Gastrocnemius medialis (tissue), 4 donors: ENCODE results near the gene NAA16. TPM values are rescaled to one million over a fixed set of nuclear protein-coding genes. Genes with fewer than 3 reads are reported as not detected.

Experiments used
- ATAC-seq, 2 donors: fragments of 150-250 bp; one replicate each; pipeline ENCODE4 v1.9.1; 2016
- DNase-seq, 2 donors: peaks; one replicate each; pipeline ENCODE4 v3.0.0-alpha.2; 2019
- H3K27ac ChIP-seq, 4 donors: fragments of 200-600 bp; sonication (generic); 1 replicate in 1 of 4; 2 replicates in 3 of 4; pipeline ENCODE4 v1.5.1; 2016 to 2018; ENCODE audit warnings: mild to moderate bottlenecking in 2 of 4, moderate library complexity in 1 of 4
- H3K27me3 ChIP-seq, 3 donors: fragments of 200-600 bp; sonication (generic) in 2 of 3; 1 replicate in 1 of 3; 2 replicates in 2 of 3; pipeline versions ENCODE4 v1.5.1 to v1.6.0; 2016 to 2019; ENCODE audit warnings: mild to moderate bottlenecking in 1 of 3, moderate library complexity in 1 of 3
- H3K36me3 ChIP-seq, 2 donors: fragments of 200-600 bp; sonication (generic) in 1 of 2; one replicate each; pipeline ENCODE4 v1.5.1; 2017 to 2018
- H3K4me1 ChIP-seq, 2 donors: fragments of 200-600 bp; sonication (generic) in 1 of 2; one replicate each; pipeline ENCODE4 v1.5.1; 2016 to 2017; ENCODE audit warnings: mild to moderate bottlenecking in 2 of 2
- H3K4me3 ChIP-seq, 4 donors: fragments of 200-600 bp; sonication (generic) in 3 of 4; 1 replicate in 1 of 4; 2 replicates in 3 of 4; pipeline ENCODE4 v1.5.1; 2016 to 2019; ENCODE audit warnings: mild to moderate bottlenecking in 2 of 4
- H3K9me3 ChIP-seq, 3 donors: fragments of 200-600 bp; sonication (generic) in 2 of 3; 1 replicate in 1 of 3; 2 replicates in 2 of 3; pipeline ENCODE4 v1.5.1; 2016 to 2019
- POLR2A ChIP-seq, 2 donors: fragments of 450-650 bp; IDR thresholded peaks; one replicate each; pipeline ENCODE4 v1.6.1; 2017; ENCODE audit warnings: antibody characterized with exemption in 2 of 2, mild to moderate bottlenecking in 2 of 2, moderate library complexity in 2 of 2
- in situ Hi-C, 4 donors: fragments of 200-750 bp; cut with MboI; loops; one replicate each; pipeline versions ENCODE4 v1.15.0 to v1.8.0; 2017; ENCODE audit warnings: low sequenced_read_pairs in 4 of 4
- intact Hi-C: fragments of 100-400 bp; cut with DNase I; formaldehyde crosslinking; loops from one replicate; pipeline ENCODE4 v1.15.1; 2023; ENCODE audit warnings: low total_unique reads
- total RNA-seq, 4 donors: library from RNA; depleted of rRNA; stranded (reverse); fragments of >200 nt; gene quantifications; one replicate each; pipeline versions ENCODE4 v1.1.0 to v1.2.3, GENCODE V29; 2016
- TF ChIP-seq, protein P1 (sequence below), 5 experiments: fragments of 450-650 bp in 3 of 5; fragments of 200-600 bp in 2 of 5; sonication (generic) in 2 of 5; IDR thresholded peaks in 4 of 5; conservative IDR thresholded peaks in 1 of 5; 1 replicate in 4 of 5; 2 replicates in 1 of 5; pipeline ENCODE4 v1.5.1; 2016 to 2019; ENCODE audit warnings: antibody characterized with exemption in 5 of 5, mild to moderate bottlenecking in 3 of 5, moderate library complexity in 3 of 5

NAA16 gene
- total RNA-seq, 4 donors from 2014 or later: 8.2 to 30.5 (median 11.6) TPM

- Histone ChIP-seq H3K36me3 (no peaks in the 10 kb centered on the region), H3K4me1 (no peaks in the 10 kb centered on the region), H3K4me3 (no peak overlapping the region), H3K27ac (peak overlapping the region in 2 of 4 donors; percentile 21 to 28), H3K27me3 (no peaks in the 10 kb centered on the region), H3K9me3 (no peaks in the 10 kb centered on the region)
- ATAC-seq (no peak), DNase-seq (no peak)
- in situ Hi-C loops: loop anchor here in 1 of 4 donors (25.0 kb wide), 1 partner anchor 724 kb away; no protein-coding TSS in a partner anchor
- intact Hi-C loops: no loop called here
- no peak for TF ChIP-seq POLR2A (IDR thresholded peaks at IDR 0.05)
- TF ChIP-seq, protein P1, sequence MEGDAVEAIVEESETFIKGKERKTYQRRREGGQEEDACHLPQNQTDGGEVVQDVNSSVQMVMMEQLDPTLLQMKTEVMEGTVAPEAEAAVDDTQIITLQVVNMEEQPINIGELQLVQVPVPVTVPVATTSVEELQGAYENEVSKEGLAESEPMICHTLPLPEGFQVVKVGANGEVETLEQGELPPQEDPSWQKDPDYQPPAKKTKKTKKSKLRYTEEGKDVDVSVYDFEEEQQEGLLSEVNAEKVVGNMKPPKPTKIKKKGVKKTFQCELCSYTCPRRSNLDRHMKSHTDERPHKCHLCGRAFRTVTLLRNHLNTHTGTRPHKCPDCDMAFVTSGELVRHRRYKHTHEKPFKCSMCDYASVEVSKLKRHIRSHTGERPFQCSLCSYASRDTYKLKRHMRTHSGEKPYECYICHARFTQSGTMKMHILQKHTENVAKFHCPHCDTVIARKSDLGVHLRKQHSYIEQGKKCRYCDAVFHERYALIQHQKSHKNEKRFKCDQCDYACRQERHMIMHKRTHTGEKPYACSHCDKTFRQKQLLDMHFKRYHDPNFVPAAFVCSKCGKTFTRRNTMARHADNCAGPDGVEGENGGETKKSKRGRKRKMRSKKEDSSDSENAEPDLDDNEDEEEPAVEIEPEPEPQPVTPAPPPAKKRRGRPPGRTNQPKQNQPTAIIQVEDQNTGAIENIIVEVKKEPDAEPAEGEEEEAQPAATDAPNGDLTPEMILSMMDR (IDR thresholded peaks at IDR 0.05 in 4 of 5, conservative IDR thresholded peaks at IDR 0.05 in 1 of 5): no peak
These were observed 77.2 kb downstream of the NAA16 start for GRCh38 chr13:41388143-41388881.

GRCh38 chr13:41389580-41389979, 78.5 kb downstream of the NAA16 start:
- H3K4me3 ChIP-seq: no peak overlapping the region
- DNase-seq: no peak
- H3K9me3 ChIP-seq: no peaks in the 10 kb centered on the region
- in situ Hi-C loops: loop anchor here in 1 of 4 donors (25.0 kb wide), 1 partner anchor 723 kb away; no protein-coding TSS in a partner anchor
- TF ChIP-seq, protein P1 (IDR thresholded peaks at IDR 0.05 in 4 of 5, conservative IDR thresholded peaks at IDR 0.05 in 1 of 5): no peak
- H3K36me3 ChIP-seq: no peaks in the 10 kb centered on the region
- intact Hi-C loops: no loop called here
- no peaks in the 10 kb centered on the region for H3K4me1 ChIP-seq
- H3K27me3 ChIP-seq: no peaks in the 10 kb centered on the region
- H3K27ac ChIP-seq: no peak overlapping the region
- ATAC-seq: no peak

DNA sequence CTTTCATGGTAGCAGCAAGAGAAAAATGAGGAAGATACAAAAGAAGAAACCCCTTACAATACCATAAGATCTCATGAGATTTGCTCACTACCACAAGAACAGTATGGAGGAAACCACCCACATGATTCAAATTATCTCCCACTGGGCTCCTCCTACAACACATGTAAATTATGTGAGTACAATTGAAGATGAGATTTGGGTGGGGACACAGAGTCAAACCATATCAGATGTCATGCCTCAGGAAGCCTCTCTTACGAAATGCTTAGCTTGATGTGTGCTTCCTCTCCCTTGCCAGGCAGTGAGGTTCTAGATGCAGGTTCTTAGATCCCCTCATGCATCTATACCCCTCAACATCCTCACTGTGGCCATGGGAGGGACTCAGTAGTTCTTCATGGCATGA, 83.1 kb downstream of the NAA16 start:
- H3K4me1 ChIP-seq: no peaks in the 10 kb centered on the region
- in situ Hi-C loops: loop anchor here in 1 of 4 donors (25.0 kb wide), 1 partner anchor 718 kb away; no protein-coding TSS in a partner anchor
- DNase-seq: no peak

DNA sequence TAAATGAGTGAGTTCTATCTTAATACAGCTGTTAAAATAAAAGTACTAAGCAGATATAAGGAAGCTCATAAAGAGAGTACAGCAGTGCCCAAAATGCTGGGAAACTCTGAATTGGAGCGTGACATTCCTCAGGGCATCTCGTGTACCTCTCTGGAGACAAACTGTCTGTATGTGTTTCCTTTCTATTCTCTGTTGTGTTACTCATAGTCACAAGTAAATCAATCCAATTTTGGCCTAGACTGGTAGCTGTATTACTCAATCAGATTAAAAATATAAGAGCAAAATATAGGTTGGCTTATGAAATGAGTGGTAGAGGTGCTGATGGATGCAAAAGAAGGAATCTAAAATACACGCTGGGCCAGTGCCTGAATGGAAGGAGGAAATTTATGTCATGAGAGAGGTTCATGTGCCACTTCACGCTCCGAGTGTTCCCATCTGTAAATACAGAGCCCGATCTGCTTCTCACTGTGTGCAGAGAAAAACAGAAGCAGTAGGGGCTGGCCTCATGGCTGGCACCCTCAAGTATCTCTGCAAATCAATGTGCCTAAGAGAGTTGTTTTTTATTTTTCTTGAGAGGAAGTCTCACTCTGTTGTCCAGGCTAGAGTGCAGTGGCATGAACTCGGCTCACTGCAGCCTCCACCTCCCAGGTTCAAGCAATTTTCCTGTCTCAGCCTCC, 87.6 kb downstream of the NAA16 start:
- no peaks in the 10 kb centered on the region for H3K4me1 ChIP-seq
- H3K36me3 ChIP-seq: no peaks in the 10 kb centered on the region
- H3K27me3 ChIP-seq: no peaks in the 10 kb centered on the region
- no peaks in the 10 kb centered on the region for H3K9me3 ChIP-seq
- no peak overlapping the region for H3K4me3 ChIP-seq
- no peak for TF ChIP-seq POLR2A (IDR thresholded peaks at IDR 0.05)
- intact Hi-C loops (no loop called here), in situ Hi-C loops (loop anchor here in 1 of 4 donors (25.0 kb wide), 1 partner anchor 714 kb away; no protein-coding TSS in a partner anchor)
- DNase-seq (no peak), ATAC-seq (peak; percentile 36 to 50)
- no peak overlapping the region for H3K27ac ChIP-seq

More for the DNA sequence above, 83.1 kb downstream of the NAA16 start:
- no peaks in the 10 kb centered on the region for H3K9me3 ChIP-seq
- intact Hi-C loops: no loop called here
- H3K36me3 ChIP-seq: no peaks in the 10 kb centered on the region
- no peaks in the 10 kb centered on the region for H3K27me3 ChIP-seq
- ATAC-seq: no peak
- no peak overlapping the region for H3K27ac ChIP-seq
- H3K4me3 ChIP-seq: no peak overlapping the region
- no peak for TF ChIP-seq POLR2A (IDR thresholded peaks at IDR 0.05)
- TF ChIP-seq, protein P1 (IDR thresholded peaks at IDR 0.05 in 4 of 5, conservative IDR thresholded peaks at IDR 0.05 in 1 of 5): no peak

DNA sequence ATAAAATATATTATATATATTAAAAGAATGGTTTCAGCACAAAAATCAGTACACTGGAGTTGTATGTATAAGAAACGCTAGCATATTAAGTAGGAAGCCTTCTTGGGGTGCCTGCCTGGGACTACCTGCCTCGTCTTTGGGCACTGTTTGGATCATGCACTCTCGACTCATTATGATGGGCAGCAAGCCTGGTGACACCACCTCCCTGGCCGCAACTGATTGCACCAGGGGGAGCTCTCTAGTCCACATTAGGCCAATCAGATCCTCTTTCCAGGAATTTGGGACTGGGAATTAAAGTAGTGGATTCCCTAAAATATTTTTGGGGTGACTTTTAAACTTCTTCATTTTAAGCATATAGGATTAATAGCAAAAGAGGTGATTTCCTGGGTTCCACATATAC, 90.3 kb downstream of the NAA16 start:
- Histone ChIP-seq H3K9me3 (no peaks in the 10 kb centered on the region), H3K4me3 (no peak overlapping the region), H3K27ac (no peak overlapping the region), H3K36me3 (no peaks in the 10 kb centered on the region), H3K27me3 (no peaks in the 10 kb centered on the region), H3K4me1 (no peaks in the 10 kb centered on the region)
- no peak for TF ChIP-seq POLR2A (IDR thresholded peaks at IDR 0.05)
- DNase-seq (no peak), ATAC-seq (no peak)
- intact Hi-C loops (no loop called here), in situ Hi-C loops (no loop called here)
